GM06990 (cell line): ENCODE data around the gene DMBX1.

Experiments
- DNase-seq: peaks from one replicate; pipeline ENCODE4 v3.0.0-alpha.2; 2011; ENCODE audit not compliant: insufficient read length; ENCODE audit errors: extremely low read depth
- H3K27me3 ChIP-seq: replicated peaks from 2 replicates; pipeline ENCODE4 v1.6.0; 2011; ENCODE audit warnings: low read length; ENCODE audit not compliant: control insufficient read depth, insufficient read depth
- H3K36me3 ChIP-seq: 2 replicates; pipeline ENCODE4 v1.5.1; 2011; ENCODE audit warnings: low read length; ENCODE audit not compliant: control insufficient read depth, insufficient read depth
- H3K4me3 ChIP-seq: replicated peaks from 2 replicates; pipeline ENCODE4 v1.5.1; 2011; ENCODE audit warnings: low read depth, mild to moderate bottlenecking, control low read depth, low read length
- TF ChIP-seq, protein P1 (sequence below): IDR thresholded peaks from 2 replicates; pipeline ENCODE4 v1.5.1; 2011; ENCODE audit warnings: low read length, control low read depth, mild to moderate bottlenecking, inconsistent platforms; ENCODE audit not compliant: insufficient read depth, poor library complexity, severe bottlenecking

Gene DMBX1

DNA sequence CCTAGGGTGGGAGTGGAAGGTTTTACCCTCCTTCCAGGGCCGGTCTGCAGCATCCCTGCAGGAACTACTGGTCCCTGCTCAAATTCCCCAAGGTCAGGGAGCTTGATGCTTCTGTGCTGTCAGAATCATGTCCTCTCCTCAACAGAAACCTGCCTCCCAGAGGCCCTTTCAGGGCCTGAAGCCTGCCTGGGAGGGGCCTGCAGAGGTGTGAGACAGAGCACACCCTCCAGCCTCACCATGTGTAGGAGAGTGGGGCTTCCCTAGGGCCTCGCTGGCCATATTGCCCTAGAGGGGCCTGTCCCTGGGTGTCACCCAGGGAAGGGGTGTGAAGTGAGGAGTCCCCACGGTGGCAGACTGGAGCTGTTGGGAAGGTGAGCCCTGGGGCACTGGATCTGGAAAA lies 40.7 kb downstream of the DMBX1 start:
- Histone ChIP-seq H3K27me3 (peaks cover 4% of the 10 kb centered on the region), H3K36me3 (no peaks in the 10 kb centered on the region), H3K4me3 (no peak overlapping the region)
- no peak for DNase-seq
- TF ChIP-seq, protein P1, sequence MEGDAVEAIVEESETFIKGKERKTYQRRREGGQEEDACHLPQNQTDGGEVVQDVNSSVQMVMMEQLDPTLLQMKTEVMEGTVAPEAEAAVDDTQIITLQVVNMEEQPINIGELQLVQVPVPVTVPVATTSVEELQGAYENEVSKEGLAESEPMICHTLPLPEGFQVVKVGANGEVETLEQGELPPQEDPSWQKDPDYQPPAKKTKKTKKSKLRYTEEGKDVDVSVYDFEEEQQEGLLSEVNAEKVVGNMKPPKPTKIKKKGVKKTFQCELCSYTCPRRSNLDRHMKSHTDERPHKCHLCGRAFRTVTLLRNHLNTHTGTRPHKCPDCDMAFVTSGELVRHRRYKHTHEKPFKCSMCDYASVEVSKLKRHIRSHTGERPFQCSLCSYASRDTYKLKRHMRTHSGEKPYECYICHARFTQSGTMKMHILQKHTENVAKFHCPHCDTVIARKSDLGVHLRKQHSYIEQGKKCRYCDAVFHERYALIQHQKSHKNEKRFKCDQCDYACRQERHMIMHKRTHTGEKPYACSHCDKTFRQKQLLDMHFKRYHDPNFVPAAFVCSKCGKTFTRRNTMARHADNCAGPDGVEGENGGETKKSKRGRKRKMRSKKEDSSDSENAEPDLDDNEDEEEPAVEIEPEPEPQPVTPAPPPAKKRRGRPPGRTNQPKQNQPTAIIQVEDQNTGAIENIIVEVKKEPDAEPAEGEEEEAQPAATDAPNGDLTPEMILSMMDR = no peak

DNA sequence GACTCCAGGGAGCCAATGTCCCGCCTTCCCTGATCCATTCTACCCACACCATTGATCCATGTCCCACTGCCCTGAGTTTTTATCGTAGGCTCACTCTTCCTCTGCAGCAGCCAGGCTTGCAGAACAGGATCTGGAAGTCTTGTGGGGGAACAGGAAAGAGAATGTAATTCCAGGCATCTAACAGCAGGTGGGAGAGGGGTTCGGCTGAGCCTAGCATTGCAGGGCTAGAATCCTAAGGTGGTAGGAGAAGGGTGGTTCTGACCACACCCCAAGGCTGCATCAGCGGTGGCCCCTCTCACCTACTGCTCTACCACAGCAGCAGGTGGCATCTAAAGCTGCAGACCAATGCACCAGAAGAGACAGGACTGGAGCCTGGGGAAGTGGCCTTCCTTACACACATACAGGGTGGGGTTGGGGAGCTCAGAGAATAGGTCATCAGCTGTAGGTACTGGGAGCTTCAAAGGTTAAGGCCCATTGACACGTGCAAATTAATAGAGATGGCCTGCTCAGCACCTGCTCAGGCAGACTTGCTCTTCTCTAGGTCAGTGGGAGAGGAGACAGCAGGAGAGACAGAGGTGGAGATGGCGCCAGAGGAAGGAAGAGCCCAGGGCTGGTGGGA lies 41.3 kb downstream of the DMBX1 start:
- DNase-seq = no peak
- H3K27me3 ChIP-seq = peaks cover 4% of the 10 kb centered on the region
- no peaks in the 10 kb centered on the region for H3K36me3 ChIP-seq
- TF ChIP-seq, protein P1 = no peak
- no peak overlapping the region for H3K4me3 ChIP-seq

DNA sequence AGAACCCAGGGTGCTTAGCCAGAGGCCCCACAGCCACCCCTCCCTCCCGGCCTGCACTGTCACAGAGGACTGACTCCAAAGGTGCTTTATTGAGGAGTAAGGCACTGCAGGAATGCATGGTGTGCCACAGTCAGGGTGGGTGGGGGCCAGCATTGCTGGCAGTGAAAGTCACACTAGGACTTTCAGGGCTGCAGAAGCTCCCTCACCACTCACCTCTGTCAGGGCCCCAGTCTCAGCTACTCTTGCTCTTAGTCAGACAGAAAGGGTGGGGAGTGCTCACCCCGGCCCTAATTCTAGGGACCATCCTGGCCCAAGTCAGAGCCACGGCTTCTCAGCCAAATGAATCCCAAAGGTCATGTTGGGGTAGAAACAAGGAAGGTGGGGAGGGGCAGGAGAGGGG lies 42.5 kb downstream of the DMBX1 start:
- Histone ChIP-seq H3K27me3 (peaks cover 4% of the 10 kb centered on the region), H3K36me3 (no peaks in the 10 kb centered on the region), H3K4me3 (no peak overlapping the region)
- TF ChIP-seq, protein P1 = no peak
- no peak for DNase-seq

DNA sequence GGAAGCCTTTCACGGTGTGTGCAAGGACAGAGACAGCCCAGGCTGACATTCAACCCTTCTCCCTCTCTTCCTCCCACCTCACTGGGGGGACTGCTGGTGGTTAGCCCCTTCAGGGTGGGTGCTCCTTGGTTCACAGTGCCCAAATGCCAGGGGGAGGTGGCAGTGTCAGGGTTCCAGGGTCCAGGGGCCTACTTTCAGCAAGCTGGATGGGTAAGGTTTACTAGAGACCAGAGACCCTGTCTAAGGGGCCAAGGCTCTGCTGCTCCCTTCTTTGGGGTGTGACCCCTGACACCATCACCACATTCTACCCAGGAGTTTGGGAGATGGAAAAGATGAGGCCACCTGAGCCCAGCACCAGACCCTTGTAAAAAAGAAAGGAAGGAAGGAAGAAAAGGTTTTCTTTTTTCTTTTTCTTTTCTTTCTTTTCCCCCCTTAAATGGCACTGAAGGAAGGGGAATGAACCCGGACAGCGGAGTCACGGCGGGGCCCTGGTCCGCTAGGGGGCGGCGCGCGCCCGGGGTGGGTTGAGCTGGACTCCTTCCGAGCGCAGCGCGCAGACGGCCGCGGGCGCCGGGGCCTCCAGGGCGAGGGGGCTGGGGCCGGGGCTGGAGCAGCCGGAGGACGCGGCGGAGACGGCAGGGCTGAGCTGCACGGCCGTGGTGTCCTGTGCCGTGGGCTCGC lies 43.0 kb downstream of the DMBX1 start:
- H3K27me3 ChIP-seq = peaks cover 2% of the 10 kb centered on the region
- DNase-seq = peak; percentile 50
- no peaks in the 10 kb centered on the region for H3K36me3 ChIP-seq
- TF ChIP-seq, protein P1 = peak; percentile 74
- H3K4me3 ChIP-seq = no peak overlapping the region; the same call in 1 of the 2 replicates

DNA sequence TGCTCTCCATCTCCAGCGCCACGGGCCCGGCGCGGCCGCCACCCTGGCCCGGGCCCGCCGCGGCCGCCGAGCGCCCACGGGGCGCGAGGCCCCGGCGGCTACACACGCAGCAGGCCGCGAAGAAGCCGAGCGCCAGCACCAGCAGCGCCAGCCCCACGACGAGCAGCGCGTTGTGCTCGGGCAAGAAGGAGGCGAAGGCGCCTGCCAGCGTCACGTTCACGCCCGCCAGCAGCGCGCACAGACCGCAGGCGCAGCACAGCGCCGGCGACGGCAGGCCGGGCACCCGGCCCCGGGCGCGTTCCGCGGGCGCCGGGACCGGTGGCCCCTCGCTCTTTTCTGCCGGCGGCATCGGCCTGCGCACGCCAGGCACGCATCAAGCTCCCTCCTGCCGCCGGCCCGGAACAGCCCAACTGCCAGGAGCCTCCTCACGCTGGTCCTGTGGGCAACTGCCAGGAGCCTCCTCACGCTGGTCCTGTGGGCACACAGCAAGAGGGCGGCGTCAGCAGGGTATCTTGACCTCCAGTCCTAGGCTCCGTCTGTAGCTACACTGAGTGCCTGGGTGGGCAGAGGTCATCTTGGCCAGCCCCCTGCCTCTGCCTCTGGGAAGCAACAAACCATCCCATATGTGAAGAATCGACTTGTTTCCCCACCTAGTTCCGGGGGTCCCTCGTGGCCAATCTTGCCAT lies 43.7 kb downstream of the DMBX1 start:
- Histone ChIP-seq H3K36me3 (no peaks in the 10 kb centered on the region), H3K27me3 (peaks cover under 1% of the 10 kb centered on the region), H3K4me3 (no peak overlapping the region; the same call in 1 of the 2 replicates)
- TF ChIP-seq, protein P1 = no peak
- DNase-seq = peak; percentile 30
